ENCODE data around the gene ATXN1.

Gene ATXN1

DNA sequence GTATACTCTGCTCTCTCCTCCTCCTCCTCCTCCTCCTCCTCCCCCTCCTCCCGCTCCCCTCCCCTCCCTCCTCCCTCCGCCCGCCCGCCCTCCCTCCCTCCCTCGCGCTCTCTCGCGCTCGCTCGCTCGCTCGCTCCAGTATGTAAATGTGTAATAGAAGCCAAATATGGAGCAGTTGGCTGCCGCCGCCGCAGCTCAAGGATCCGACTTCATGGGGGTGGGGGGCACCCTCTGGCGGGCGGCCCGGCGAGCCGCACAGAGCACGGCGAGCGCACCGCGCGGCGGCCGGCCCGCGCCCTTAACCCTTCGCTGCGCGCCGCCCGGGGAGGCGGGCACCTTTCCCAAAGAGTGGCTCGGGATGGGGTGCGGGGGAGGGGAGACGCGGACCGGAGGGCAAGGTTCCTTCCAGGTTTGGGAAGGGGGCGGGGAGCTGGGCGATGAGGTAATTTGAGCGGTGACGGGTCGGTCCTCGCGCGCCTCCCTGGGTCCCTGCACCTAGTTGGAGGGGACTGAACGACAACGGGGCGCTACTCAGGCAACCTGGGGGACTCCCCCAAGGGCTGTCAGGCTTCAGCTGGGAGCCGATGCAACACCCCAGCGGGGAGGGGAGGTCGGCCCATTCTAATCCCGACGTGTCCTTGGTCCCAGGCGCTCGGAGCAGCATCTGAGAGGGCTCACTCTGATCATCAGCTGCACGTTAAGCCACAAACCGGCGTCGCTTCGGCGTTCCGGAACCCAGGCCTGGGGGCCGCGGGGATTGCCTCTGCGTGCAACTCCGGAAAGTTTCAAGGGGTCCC lies 409 bp upstream of the ATXN1 start:
- no peak for FAIRE-seq

DNA sequence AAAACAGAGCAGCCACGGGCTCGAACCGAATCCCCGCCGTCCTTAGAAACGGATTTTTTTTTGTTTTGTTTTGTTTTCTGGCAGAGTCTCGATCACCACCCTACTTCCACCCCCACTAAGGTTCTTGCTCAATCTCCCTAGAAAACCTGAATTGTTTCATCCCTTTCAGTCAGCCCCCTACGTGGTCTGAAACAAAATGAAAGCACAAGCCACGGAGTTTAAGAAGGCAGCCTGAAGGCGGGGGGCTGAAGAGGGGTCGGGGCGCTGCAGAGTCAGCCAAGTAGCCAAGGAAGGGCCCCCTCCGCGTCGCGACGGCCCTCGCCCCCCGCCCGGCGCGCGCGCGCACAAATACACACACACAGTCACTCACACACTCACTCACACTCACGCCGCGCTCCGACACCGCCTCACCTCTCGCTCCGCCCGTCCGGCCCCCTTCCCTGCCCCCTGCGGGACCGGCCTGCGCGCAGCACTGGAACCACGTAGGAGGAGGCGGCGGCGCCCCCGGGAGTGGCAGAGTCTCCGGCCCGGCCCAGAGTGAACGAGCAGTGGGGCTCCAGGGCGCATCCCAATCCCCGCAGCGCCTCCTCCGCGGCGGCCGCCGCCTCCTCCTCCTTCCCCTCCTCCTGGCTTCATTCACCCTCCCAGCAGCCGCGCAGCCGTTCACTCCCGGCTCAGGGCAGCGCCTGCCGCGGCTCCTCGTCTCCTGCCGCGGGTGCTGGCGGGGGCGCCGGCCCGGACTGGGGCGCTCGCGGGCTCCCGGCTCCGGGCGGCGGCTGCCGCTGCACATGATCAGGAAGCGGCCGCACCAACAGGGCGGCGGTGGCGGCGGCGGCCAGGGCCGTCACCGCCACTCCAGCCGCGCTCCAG lies 1.4 kb downstream of the ATXN1 start:
- FAIRE-seq, result no peak

DNA sequence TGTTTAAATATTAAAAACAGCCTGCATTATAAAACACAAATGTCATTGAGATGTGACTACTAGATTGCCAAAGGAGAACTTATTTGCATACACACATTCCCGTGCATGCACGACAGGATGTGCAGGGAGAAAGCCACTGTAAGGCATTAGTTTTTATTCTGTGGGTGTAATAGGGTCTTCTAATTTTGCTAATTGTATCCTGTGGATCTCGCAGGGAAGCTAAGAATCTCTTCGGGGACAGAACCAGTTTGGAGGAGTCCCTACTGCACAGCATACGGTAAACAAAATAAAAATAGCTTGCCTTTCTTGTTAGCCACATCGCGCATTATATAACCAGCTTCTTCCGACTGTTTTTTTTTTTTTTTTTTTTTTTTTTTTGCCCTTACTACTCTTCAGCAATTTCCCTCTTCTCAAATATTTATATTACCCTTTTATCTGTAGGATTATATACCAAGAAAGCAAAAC lies 2.0 kb downstream of the ATXN1 start:
- no peak for FAIRE-seq

DNA sequence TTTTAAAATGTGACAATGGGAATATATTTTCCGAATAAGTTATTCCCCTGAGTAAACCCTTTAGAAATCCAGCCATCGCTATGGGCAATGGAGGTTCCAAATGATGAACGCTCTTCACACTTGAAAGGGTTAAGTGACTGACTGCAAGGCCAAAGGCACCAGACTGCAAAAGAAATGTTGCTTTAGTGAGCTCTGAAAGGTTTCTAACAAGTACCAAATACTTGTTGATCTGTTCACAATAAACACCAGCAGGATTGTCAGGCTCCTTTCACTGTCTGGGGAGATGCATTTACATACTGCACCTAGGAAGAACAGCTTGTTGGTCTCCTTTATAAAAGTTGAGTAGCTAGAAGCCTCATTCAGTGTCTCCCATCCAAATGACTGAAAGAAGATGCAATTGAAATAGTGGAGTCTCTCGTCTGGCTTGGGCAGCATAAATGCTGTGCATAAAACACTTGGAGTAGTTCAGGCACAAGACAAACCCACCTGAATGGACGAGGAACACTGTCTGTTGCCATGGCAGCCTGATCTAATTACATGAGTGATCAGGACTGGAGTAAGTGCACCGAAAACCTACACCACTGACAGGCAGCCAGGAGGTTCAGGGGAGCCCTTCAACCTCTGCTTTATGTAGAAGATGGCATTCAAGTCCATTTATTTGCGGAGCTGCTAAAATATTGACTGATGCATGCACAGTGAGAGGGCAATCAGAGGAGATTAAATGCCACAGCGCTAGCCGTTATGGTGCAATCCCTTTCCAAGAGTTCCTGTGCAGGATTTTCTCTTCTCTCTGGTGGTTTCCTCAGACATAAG lies 2.9 kb downstream of the ATXN1 start:
- no peak for FAIRE-seq

DNA sequence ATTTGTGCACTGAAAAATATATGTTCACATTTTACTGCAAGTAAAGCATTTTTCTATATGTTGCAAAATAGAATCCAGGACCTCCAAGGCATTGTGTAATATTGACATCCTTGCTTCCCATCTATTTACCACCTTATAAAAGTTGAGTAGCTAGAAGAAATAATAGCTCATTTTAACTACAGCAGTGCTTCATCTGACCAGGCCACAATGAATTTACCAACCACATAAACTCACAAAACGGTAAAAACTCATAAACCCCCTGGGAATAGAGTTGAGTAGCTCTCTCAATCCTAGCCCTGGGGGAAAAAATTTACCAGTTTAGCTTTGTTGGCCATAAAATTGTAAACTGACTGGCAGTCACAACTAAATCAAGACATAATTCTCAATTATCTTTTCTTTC lies 3.9 kb downstream of the ATXN1 start:
- no peak for FAIRE-seq

DNA sequence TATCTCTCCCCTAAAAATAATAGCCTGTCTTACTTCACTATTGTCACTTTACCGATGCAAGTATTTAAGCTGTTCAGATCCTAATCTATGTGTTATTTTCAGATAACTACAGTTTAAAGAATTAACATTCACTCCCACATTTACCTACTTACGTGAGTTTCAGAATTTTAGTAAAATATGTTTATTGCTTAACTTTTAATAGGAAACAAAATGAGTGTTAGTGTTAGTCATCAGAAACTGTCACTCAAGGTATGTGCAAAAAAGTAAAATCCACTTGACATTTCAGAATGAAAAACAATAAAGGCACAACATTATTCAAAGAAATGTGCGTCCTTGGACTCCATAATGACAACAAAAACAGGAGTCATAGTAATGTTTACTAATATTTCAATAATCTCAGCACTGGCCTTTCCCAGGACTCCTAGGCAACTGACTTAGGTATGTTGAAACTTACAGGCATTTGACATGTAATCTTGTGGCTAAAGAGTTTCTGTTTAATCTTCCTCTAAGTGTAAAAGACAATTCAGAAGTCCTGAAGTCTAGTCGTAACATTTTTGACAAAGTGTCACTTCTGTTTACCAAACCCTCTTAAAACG lies 4.5 kb downstream of the ATXN1 start:
- FAIRE-seq, result no peak

DNA sequence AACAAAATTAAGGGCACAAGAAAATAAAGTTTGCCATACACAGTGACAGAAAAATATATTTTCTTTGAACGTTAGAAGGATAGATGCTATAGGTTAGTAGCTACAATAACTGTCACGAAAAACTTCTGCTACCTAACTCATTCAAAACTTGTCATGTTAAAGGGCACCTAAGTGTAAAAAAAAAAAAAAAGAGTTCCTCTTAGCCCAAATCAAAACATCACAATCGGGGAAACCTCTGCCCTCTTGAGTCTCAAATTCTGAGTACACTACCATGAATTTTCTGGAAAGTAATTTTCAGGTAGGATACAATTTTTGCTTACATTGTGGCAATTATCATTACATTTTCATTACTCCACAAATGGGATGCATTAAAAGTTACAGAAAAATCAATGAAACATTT lies 5.7 kb downstream of the ATXN1 start:
- no peak for FAIRE-seq

DNA sequence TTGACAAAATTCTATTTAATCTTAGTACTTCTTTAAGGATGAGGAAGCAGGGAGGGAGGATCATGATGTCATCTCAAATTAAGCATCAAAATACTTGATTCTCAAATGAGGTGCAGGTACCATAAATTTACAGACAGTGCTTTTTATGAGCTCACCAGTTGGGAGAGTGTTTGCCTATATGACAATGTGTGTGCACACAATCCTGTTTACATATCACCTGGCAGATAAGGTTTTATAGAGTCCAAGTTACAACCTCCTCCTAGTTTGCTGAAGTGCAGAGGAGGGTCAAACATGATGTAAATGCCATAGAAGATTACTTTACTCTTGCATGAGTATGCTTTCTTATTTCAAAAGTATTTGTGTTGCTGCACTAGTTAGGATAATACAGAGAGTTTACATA lies 6.4 kb downstream of the ATXN1 start:
- peak; percentile 78 for FAIRE-seq

DNA sequence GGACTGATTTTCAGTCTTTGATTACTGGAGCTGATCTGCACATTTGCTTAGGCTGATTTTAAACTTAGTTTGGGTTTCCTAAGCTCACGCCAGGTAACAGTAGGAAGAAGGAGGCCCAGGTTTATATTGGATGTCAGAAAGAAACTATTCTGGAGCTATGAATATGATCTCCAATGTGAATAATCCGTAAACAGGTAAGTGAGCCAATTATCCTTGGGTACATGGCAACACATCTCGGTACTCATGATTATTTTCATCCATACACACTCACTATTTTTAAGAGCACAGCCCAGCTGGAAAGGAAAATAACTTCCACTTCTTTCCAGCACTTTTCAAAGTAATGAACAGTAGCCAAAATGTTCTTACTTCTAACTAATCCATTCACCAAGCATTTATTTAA lies 7.0 kb downstream of the ATXN1 start:
- FAIRE-seq, result no peak

DNA sequence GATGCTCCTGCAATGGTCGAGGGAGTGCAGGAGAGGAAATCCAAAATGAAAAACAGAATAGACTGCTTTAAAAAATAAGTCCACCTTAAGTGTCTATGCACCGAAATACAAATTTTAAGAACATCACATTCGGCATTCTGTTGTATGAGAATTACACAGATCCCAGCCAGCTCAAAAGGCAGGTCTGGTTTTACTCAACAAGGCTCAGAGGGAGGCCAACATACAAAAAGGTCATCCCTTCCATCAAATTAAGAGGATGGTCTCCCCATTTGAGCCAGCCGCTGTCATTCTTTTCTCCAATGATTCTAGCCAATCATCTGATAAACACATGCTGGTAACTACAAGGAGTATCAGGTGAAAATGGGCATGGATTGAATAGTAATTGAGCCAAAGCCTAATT lies 7.9 kb downstream of the ATXN1 start:
- FAIRE-seq, result no peak

DNA sequence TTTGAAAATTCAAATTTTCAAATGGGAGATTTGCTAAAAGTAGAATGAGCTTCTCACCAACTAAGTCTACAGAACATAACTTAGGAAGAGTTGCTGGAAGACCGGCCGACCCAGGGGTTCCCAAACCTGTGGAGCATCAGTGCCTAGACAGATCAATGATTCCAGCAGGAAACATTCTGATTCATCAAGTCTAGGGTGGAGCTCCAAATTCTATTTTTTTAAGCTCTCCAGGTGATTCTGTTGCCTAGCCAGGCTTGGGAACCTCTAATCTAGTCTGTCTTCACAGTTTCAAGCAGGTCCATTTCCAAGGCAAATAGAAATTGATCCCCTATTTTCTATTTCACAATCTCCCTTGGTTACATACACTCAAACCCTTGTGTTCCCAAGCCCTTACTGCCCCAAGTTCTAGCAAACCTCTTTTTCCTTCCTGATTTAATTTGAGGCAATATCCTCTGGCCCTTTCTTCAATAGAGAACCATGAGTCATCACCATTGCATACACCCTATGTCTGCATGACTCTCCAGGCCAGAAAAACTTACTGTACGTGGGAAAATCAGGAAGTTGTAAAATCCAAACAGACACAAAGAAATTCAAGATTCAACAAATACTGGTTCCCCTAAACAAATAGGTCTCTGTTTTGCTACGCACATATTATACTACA lies 8.9 kb downstream of the ATXN1 start:
- FAIRE-seq, result no peak

DNA sequence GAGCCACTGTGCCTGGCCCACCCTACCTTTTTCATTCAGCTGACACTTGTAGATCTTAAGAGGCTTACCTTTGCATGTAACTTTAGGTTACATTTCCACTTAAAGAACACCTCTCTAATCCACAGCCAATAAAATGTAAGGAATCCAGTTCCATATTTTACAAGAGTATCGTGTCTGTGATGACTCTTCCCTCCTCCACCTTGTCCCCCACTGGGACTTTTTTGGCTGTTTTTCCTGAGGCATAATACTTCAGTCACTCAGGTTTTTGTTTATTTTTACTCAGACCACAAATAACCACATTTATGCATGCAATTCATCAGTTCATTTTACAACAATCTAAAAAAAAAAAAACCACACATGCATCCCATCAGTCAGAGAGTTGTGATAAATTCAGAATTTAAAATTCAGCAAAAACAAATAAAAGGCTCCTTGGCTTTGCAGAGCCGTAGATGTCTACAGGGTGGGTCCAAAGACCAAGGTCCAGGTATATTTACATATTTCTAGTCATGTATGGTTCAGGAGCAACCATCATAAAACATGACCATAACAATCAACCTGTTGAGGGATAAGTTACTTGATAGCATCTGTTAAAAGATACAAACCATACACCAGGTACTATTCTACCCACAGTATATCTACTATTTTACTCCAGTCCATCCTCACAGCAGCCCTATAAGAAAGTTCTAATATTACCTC lies 9.9 kb downstream of the ATXN1 start:
- FAIRE-seq, result no peak

DNA sequence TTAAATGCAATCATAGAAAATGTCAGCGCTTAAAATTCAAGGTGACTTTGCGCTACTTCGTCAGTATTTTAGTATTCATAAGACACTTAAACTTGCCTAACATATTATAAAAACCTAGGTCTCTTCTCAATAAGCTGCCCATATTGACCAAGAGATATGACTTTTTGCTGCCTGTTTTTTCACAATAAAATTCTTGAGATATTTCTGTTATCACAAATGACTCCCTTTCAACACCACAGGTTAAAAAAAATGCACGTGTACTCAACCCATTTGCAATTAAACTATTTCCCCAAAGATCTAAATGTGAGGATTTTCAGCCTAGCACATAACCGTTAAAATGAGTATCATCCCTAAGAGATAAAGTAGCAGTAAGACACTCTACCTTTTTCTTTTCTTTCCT lies 10.7 kb downstream of the ATXN1 start:
- no peak for FAIRE-seq

DNA sequence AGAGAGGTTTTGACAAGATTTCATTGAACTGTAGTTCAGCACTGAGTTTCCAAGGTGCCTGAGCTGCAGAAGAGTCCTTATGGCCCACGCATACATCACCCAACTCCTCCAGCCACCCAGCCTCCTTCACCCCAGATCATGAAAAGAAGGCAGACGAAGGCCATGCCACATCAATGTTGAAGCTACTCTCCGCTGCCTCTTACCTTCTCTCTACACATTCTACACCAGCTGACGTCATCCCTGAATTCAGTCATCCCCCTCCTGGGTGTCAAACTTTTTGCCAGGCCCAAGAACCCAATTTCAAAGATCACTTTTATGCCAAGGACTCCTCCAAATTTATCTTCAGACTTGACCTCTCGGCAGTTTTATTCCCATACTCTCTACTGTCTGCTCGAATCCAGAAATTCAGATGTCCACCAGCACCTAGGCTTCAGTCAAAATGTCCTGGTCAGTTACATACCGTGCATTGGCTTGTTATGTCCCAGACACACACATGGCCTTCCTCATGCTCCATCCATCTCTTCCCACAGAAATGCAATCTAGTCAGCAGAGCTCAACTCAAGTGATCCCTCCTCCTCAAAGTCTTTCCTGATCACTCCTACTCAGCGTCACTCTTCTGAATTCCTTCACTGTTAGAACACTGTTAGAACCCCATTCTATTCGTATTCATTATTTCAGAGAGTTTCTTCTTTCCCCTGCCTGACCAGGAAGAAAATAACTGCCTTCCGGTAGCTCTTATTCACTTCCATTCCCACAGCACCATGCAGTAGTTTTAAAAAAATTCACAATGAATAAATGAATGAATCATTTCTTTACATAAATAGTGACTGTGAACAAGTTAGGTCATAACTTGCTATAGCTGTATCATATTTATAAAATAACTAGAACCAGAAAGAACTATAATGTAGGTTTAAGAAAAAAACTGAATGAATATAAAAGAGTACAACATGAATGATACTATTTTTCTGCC lies 11.5 kb downstream of the ATXN1 start:
- no peak for FAIRE-seq

DNA sequence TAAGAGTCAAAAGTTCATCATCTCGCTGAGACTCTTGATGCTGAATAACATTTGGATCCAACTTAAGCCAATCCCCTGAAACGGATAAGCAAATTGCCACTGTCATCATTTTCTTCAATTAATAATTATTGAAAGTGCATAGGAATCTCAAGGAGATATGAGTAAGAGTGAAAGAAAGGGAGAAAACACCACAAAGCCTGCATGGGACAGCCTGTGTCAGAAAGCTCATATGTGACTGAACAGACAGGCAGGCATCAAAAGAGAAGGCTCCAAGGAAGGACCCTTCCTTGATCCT lies 13.3 kb downstream of the ATXN1 start:
- no peak for FAIRE-seq

DNA sequence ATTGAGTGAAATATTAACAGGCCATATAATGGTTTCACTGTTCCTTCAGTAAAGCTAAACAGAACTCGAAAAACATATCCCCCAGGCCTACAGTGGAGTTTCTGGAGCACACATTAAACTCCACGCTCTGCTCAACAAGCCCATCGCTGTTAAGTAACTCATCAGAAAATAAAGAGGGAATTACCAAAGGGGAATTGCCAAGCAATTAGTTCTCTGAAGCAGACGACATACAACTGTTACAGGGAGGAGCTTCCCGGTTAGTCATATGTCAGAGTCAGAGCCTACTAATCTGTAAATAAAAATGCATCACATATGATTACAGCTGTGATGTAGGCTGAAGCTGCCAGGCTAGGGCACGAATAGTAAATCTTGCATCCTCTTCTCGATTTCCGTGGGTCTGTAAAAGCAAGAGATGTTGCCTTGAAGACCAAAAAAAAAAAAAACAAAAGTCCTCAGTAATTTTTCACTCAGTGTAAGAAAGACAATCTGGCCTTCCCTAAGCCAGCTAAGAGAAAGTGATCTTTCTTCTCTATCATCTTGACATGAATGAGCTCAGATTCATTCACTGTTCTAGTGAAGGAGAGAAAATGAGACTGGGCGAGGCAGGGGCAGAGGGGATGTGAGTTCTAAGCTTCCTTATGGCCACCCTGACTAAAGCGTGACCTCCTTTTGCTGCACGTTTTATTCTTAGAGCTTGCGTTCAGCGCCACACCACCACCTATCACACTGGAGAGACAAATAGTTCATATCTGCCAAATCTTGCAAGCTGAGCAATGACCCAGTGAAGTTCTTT lies 13.8 kb downstream of the ATXN1 start:
- no peak for FAIRE-seq

DNA sequence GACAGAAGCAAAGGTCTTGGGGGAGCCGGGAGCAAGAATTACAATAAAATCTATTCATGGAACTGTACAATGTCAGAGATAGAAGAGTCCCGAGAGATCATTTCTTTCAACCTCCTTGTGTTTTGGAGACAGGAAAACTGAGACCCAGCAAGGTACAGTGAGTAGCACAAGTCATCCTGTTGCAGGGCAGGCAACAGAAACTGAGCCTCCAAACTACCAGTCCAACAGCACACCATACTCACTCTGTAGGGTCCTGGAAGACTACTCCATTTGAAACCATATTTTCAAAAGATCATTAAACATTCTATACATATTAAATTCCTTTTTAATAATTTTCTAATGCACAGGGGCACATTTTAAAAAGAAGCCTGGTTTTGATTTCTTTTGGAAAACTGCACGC lies 14.4 kb downstream of the ATXN1 start:
- FAIRE-seq, result no peak

DNA sequence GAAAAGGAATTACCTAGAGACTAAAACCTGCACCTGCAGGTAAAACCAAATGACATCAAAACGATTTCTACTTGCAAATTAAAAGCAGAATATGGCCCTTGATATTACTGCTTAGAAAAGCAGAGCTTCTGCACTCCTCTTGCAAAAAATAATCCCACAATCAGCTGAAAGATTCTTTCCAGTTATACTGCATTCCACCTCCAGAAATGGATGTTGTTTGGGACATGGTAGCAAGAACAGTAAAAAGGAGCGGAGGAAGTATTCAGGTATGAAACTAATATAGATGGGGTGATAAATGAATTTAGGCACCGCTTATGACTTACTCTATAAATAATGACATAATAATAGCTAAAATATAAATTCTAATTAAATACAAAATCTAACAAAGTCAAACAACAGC lies 14.9 kb downstream of the ATXN1 start:
- no peak for FAIRE-seq

DNA sequence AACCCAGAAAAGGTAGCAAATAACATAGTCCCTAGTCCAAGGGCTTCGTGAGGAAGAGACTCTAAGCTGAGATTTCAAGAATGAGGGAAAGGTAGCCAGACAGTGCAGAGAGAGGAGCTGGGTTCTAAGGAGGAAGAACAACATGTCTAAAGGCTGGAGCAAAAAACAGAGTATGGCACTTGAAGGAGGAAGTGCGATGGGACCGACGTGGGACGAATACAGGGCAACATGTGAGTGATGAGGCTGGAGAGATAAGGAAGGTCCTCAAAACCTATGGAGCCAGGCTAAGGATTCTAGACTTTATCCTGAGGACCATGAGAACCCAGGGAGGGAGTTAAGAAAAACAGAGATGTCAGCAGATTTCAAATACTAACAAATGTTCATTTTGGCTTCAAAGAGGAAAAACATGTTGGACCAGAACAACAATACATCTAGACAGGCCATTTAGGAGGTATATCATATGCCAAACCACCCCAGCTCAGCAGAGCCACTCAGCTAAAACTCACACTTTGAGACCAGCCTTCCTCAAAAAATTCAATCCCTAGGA lies 17.5 kb downstream of the ATXN1 start:
- no peak for FAIRE-seq

Data from colon (tissue), 2 donors.